ENCODE measurements around the gene NTMT1. TPM values are rescaled to one million over a fixed set of nuclear protein-coding genes. Genes with fewer than 3 reads are reported as not detected.
"Not testable (repeated sequence)": the region's sequence is repeated elsewhere in the genome, so short reads cannot be mapped to it uniquely, and the experiment has no call there.

Gene NTMT1
- total RNA-seq, 4 donors from 2014 or later: 1.8 to 30.8 (median 21.6) TPM

- no peak for TF ChIP-seq POLR2A (IDR thresholded peaks at IDR 0.05)
- TF ChIP-seq CTCF (IDR thresholded peaks at IDR 0.05): no peak
- intact Hi-C loops (cut with DNase I; ENCODE audit: low total_unique reads): no loop called here
- Histone ChIP-seq H3K27me3 (no peaks in the 10 kb centered on the region), H3K27ac (no peak overlapping the region), H3K36me3 (no peaks in the 10 kb centered on the region), H3K4me1 (no peaks in the 10 kb centered on the region), H3K4me3 (no peak overlapping the region), H3K9me3 (no peaks in the 10 kb centered on the region)
- no peak for DNase-seq
Measured at GRCh38 chr9:129586245-129586644, 39.7 kb upstream of the NTMT1 start.

- no peak overlapping the region for H3K4me3 ChIP-seq
- H3K27me3 ChIP-seq: no peaks in the 10 kb centered on the region
- H3K36me3 ChIP-seq: no peaks in the 10 kb centered on the region
- no peaks in the 10 kb centered on the region for H3K9me3 ChIP-seq
- intact Hi-C loops (cut with DNase I; ENCODE audit: low total_unique reads): no loop called here
- DNase-seq: no peak
- H3K27ac ChIP-seq: no peak overlapping the region
- no peak for TF ChIP-seq CTCF (IDR thresholded peaks at IDR 0.05)
- TF ChIP-seq POLR2A (IDR thresholded peaks at IDR 0.05): no peak
- H3K4me1 ChIP-seq: no peaks in the 10 kb centered on the region
Measured at GRCh38 chr9:129586685-129587084, 39.3 kb upstream of the NTMT1 start.

GRCh38 chr9:129587487-129588262 is 38.3 kb upstream of the NTMT1 start:
- TF ChIP-seq POLR2A (IDR thresholded peaks at IDR 0.05): no peak
- TF ChIP-seq CTCF (IDR thresholded peaks at IDR 0.05): no peak
- intact Hi-C loops (cut with DNase I; ENCODE audit: low total_unique reads): no loop called here
- DNase-seq: no peak
- Histone ChIP-seq H3K27me3 (no peaks in the 10 kb centered on the region), H3K9me3 (no peaks in the 10 kb centered on the region), H3K4me3 (no peak overlapping the region), H3K36me3 (no peaks in the 10 kb centered on the region), H3K4me1 (no peaks in the 10 kb centered on the region), H3K27ac (no peak overlapping the region)

- intact Hi-C loops (cut with DNase I; ENCODE audit: low total_unique reads): no loop called here
- H3K4me3 ChIP-seq: no peak overlapping the region
- DNase-seq: no peak
- no peaks in the 10 kb centered on the region for H3K4me1 ChIP-seq
- no peak overlapping the region for H3K27ac ChIP-seq
- no peak for TF ChIP-seq POLR2A (IDR thresholded peaks at IDR 0.05)
- TF ChIP-seq CTCF (IDR thresholded peaks at IDR 0.05): no peak
- H3K36me3 ChIP-seq: no peaks in the 10 kb centered on the region
- H3K9me3 ChIP-seq: no peaks in the 10 kb centered on the region
- H3K27me3 ChIP-seq: no peaks in the 10 kb centered on the region
Measured at GRCh38 chr9:129590466-129590865, 35.5 kb upstream of the NTMT1 start.

GRCh38 chr9:129591916-129592315 is 34.0 kb upstream of the NTMT1 start:
- no peaks in the 10 kb centered on the region for H3K4me1 ChIP-seq
- H3K36me3 ChIP-seq: no peaks in the 10 kb centered on the region
- H3K9me3 ChIP-seq: no peaks in the 10 kb centered on the region
- intact Hi-C loops (cut with DNase I; ENCODE audit: low total_unique reads): no loop called here
- TF ChIP-seq POLR2A (IDR thresholded peaks at IDR 0.05) (no peak), CTCF (IDR thresholded peaks at IDR 0.05) (no peak)
- no peak overlapping the region for H3K4me3 ChIP-seq
- DNase-seq: no peak
- H3K27me3 ChIP-seq: no peaks in the 10 kb centered on the region
- no peak overlapping the region for H3K27ac ChIP-seq

- H3K36me3 ChIP-seq; H3K27ac ChIP-seq; H3K4me1 ChIP-seq; H3K27me3 ChIP-seq; intact Hi-C loops (cut with DNase I; ENCODE audit: low total_unique reads); DNase-seq; H3K9me3 ChIP-seq; H3K4me3 ChIP-seq: not testable (repeated sequence)
Measured at GRCh38 chr9:129592790-129593189, 33.2 kb upstream of the NTMT1 start.
